Epithelial cell of esophagus (primary cell): ENCODE measurements around the gene GCK.

Experiments used
- DNase-seq: peaks from one replicate; pipeline ENCODE4 v3.0.0; 2010; ENCODE audit warnings: low read depth
- H3K4me3 ChIP-seq: 2 replicates; pipeline ENCODE4 v1.5.1; 2011; ENCODE audit warnings: mild to moderate bottlenecking, low read length, control low read depth
- CTCF ChIP-seq: IDR thresholded peaks from 2 replicates; pipeline ENCODE4 v1.5.1; 2011; ENCODE audit warnings: low read depth, mild to moderate bottlenecking, low read length, control low read depth, inconsistent platforms; ENCODE audit not compliant: insufficient read depth; ENCODE audit errors: missing control alignments

GCK gene

GRCh38 chr7:44227911-44228310, 38.7 kb upstream of the GCK start:
- no peak for DNase-seq
- H3K4me3 ChIP-seq, result no peak overlapping the region
- no peak for TF ChIP-seq CTCF

- TF ChIP-seq CTCF, result no peak
- no peak overlapping the region for H3K4me3 ChIP-seq
- DNase-seq, result no peak
Observed at GRCh38 chr7:44226396-44226753, 37.1 kb upstream of the GCK start.

GRCh38 chr7:44225566-44226395, 36.5 kb upstream of the GCK start:
- no peak for DNase-seq
- H3K4me3 ChIP-seq, result no peak overlapping the region
- no peak for TF ChIP-seq CTCF

GRCh38 chr7:44224974-44225565, 35.8 kb upstream of the GCK start:
- no peak for TF ChIP-seq CTCF
- no peak overlapping the region for H3K4me3 ChIP-seq
- no peak for DNase-seq

GRCh38 chr7:44224080-44224973, 35.1 kb upstream of the GCK start:
- no peak for TF ChIP-seq CTCF
- no peak overlapping the region for H3K4me3 ChIP-seq
- DNase-seq, result peak; percentile 34

- DNase-seq, result no peak
- no peak overlapping the region for H3K4me3 ChIP-seq
- no peak for TF ChIP-seq CTCF
Observed at GRCh38 chr7:44223362-44224079, 34.3 kb upstream of the GCK start.
